GM04503 (cell line): ENCODE measurements around the gene ADSL.
"Not testable (repeated sequence)": the region's sequence is repeated elsewhere in the genome, so short reads cannot be mapped to it uniquely, and the experiment has no call there.

ENCODE experiments used
- DNase-seq: peaks from one replicate; pipeline ENCODE4 v3.0.0-alpha.2; 2012; ENCODE audit warnings: low read depth

The ADSL gene

GRCh38 chr22:40374567-40374966 is 28.3 kb downstream of the ADSL start:
- DNase-seq: no peak

GRCh38 chr22:40376149-40376548 is 29.8 kb downstream of the ADSL start:
- no peak for DNase-seq

GRCh38 chr22:40377931-40378330 is 31.6 kb downstream of the ADSL start:
- DNase-seq: no peak

- not testable (repeated sequence) for DNase-seq
These were observed 32.1 kb downstream of the ADSL start for GRCh38 chr22:40378448-40378847.

GRCh38 chr22:40381461-40381860 is 35.2 kb downstream of the ADSL start:
- DNase-seq: no peak

- DNase-seq: peak; percentile 61
These were observed 37.6 kb downstream of the ADSL start for GRCh38 chr22:40383905-40384304.

- no peak for DNase-seq
These were observed 38.9 kb downstream of the ADSL start for GRCh38 chr22:40385036-40385782.

- DNase-seq: no peak
These were observed 41.4 kb downstream of the ADSL start for GRCh38 chr22:40387746-40388145.

- no peak for DNase-seq
These were observed 41.9 kb downstream of the ADSL start for GRCh38 chr22:40388231-40388630.

GRCh38 chr22:40391417-40391816 is 45.1 kb downstream of the ADSL start:
- DNase-seq: no peak

GRCh38 chr22:40392618-40393017 is 46.3 kb downstream of the ADSL start:
- DNase-seq: no peak

GRCh38 chr22:40394607-40395006 is 48.3 kb downstream of the ADSL start:
- no peak for DNase-seq

- DNase-seq: no peak
These were observed 49.3 kb downstream of the ADSL start for GRCh38 chr22:40395607-40396006.

- DNase-seq: no peak
These were observed 50.6 kb downstream of the ADSL start for GRCh38 chr22:40396882-40397281.

GRCh38 chr22:40397396-40397795 is 51.1 kb downstream of the ADSL start:
- no peak for DNase-seq

GRCh38 chr22:40399621-40400020 is 53.3 kb downstream of the ADSL start:
- no peak for DNase-seq

GRCh38 chr22:40400159-40400558 is 53.9 kb downstream of the ADSL start:
- DNase-seq: no peak

GRCh38 chr22:40401532-40401931 is 55.2 kb downstream of the ADSL start:
- no peak for DNase-seq

- no peak for DNase-seq
These were observed 55.7 kb downstream of the ADSL start for GRCh38 chr22:40401981-40402406.

- DNase-seq: no peak
These were observed 56.8 kb downstream of the ADSL start for GRCh38 chr22:40403141-40403540.

GRCh38 chr22:40403651-40404050 is 57.4 kb downstream of the ADSL start:
- no peak for DNase-seq

GRCh38 chr22:40404251-40405177 is 58.2 kb downstream of the ADSL start:
- no peak for DNase-seq
